HepG2 (cell line): ENCODE data around the gene TRMT5. TPM values are rescaled to one million over a fixed set of nuclear protein-coding genes. Genes with fewer than 3 reads are reported as not detected.

Experiments
- ATAC-seq: fragments of 200-7000 bp; cut with Tn5 transposase; 3 replicates; pipeline ENCODE4 v1.9.1; 2020; ENCODE audit warnings: mild to moderate bottlenecking, moderate library complexity
- BruUV-seq: library from RNA; stranded (reverse); fragments of 400-500 nt; replicated peaks from 2 replicates; lab custom pipeline; 2021; lab: Mats Ljungman, UMichigan
- CTCF ChIA-PET: fragments of 300-600 bp; formaldehyde crosslinking; extraction: SDS; loops from one replicate; lab custom pipeline; 2021; ENCODE audit warnings: low total read pairs, inconsistent platforms, low intra/inter-chr PET ratio; lab: Yijun Ruan, JAX
- POLR2A ChIA-PET: fragments of 350-600 bp; sonication (Branson Sonifier 250); formaldehyde crosslinking; loops from one replicate; lab custom pipeline; 2020; ENCODE audit warnings: antibody characterized with exemption, inconsistent platforms; lab: Yijun Ruan, JAX
- DNase-seq: peaks from one replicate; pipeline ENCODE4 v3.0.0-alpha.2; 2015; ENCODE audit warnings: low spot score
- FAIRE-seq: peaks from 3 replicates; lab custom pipeline; 2011; peaks lifted over from hg19 to GRCh38; lab: Jason Lieb, UNC
- H2AFZ ChIP-seq: one replicate; pipeline ENCODE4 v1.6.1; 2011; ENCODE audit warnings: low read length, inconsistent platforms
- H3K27ac ChIP-seq: fragments of 300-600 bp; 3 replicates; pipeline ENCODE4 v1.8.0; 2011; ENCODE audit warnings: mixed run types, mild to moderate bottlenecking, mixed read lengths, low read length, inconsistent platforms; ENCODE audit not compliant: insufficient read depth; ENCODE audit errors: extremely low read length
- H3K27me3 ChIP-seq, 2 experiments: fragments of 200-600 bp in 1 of 2; 2 replicates in 1 of 2; 3 replicates in 1 of 2; pipeline versions ENCODE4 v1.6.0 to v1.8.0; 2011; ENCODE audit warnings: low read length in 2 of 2, mild to moderate bottlenecking in 2 of 2, moderate library complexity in 2 of 2, inconsistent platforms in 1 of 2; ENCODE audit not compliant: insufficient read depth in 2 of 2, control insufficient read depth in 1 of 2
- H3K36me3 ChIP-seq, 2 experiments: fragments of 200-600 bp in 1 of 2; replicated peaks in 1 of 2; 2 replicates in 1 of 2; 3 replicates in 1 of 2; pipeline versions ENCODE4 v1.5.1 to v1.8.0; 2011; ENCODE audit warnings: low read length in 2 of 2, inconsistent platforms in 1 of 2; ENCODE audit not compliant: insufficient read depth in 2 of 2, control insufficient read depth in 1 of 2
- H3K4me1 ChIP-seq: 2 replicates; pipeline ENCODE4 v1.5.1; 2012; ENCODE audit warnings: low read length, inconsistent platforms; ENCODE audit not compliant: insufficient read depth
- H3K4me2 ChIP-seq: 2 replicates; pipeline ENCODE4 v1.6.0; 2011; ENCODE audit warnings: low read depth, low read length, inconsistent platforms
- H3K4me3 ChIP-seq, 3 experiments: fragments of 200-600 bp in 1 of 3; sonication (generic), shearing (Covaris generic) in 1 of 3; replicated peaks in 1 of 3; 2 replicates each; pipeline ENCODE4 v1.5.1; 2011 to 2016; ENCODE audit warnings: low read length in 3 of 3, inconsistent platforms in 2 of 3, low read depth in 2 of 3, mild to moderate bottlenecking in 2 of 3, control low read depth in 1 of 3, mixed read lengths in 1 of 3; ENCODE audit not compliant: insufficient read depth in 1 of 3
- H3K79me2 ChIP-seq: one replicate; pipeline ENCODE4 v1.6.1; 2011; ENCODE audit warnings: low read length, inconsistent platforms; ENCODE audit not compliant: insufficient read depth
- H3K9ac ChIP-seq: 2 replicates; pipeline ENCODE4 v1.6.0; 2011; ENCODE audit warnings: mild to moderate bottlenecking, low read depth, low read length, inconsistent platforms; ENCODE audit not compliant: insufficient read depth
- H3K9me3 ChIP-seq: 2 replicates; pipeline ENCODE4 v1.5.1; 2012; ENCODE audit warnings: mild to moderate bottlenecking, low read length
- H4K20me1 ChIP-seq: 2 replicates; pipeline ENCODE4 v1.6.0; 2011; ENCODE audit warnings: inconsistent platforms, mild to moderate bottlenecking, low read length, moderate library complexity; ENCODE audit not compliant: insufficient read depth
- ATAD3A ChIP-seq: sonication (generic); formaldehyde crosslinking; IDR thresholded peaks from 2 replicates; pipeline ENCODE4 v1.4.0; 2020; ENCODE audit warnings: missing genetic modification reagents
- FOSL2 ChIP-seq: sonication (generic); formaldehyde crosslinking; IDR thresholded peaks from 2 replicates; pipeline ENCODE4 v1.4.0; 2020; ENCODE audit warnings: missing genetic modification reagents
- FOXA1 ChIP-seq, 2 experiments: fragments of 450-650 bp in 1 of 2; sonication (generic) in 1 of 2; formaldehyde crosslinking in 1 of 2; IDR thresholded peaks; 2 replicates each; pipeline versions ENCODE4 v1.4.0 to v1.6.1; 2016 to 2020; ENCODE audit warnings: missing genetic modification reagents in 1 of 2
- FOXA3 ChIP-seq: IDR thresholded peaks from 2 replicates; pipeline ENCODE4 v1.6.1; 2016; ENCODE audit warnings: missing genetic modification reagents, missing compliant biosample characterization
- GABPA ChIP-seq, 2 experiments: IDR thresholded peaks; 2 replicates each; pipeline ENCODE4 v1.6.1; 2011 to 2016; ENCODE audit warnings: low read depth in 2 of 2, low read length in 1 of 2, missing biosample characterization in 1 of 2, missing genetic modification characterization in 1 of 2
- HES4 ChIP-seq: sonication (generic); formaldehyde crosslinking; IDR thresholded peaks from 2 replicates; pipeline ENCODE4 v1.9.0; 2021; ENCODE audit warnings: mild to moderate bottlenecking, missing genetic modification reagents, borderline replicate concordance
- IRF9 ChIP-seq: sonication (generic); formaldehyde crosslinking; IDR thresholded peaks from 2 replicates; pipeline ENCODE4 v1.8.0; 2022; ENCODE audit warnings: missing genetic modification reagents, mild to moderate bottlenecking, borderline replicate concordance
- KLF11 ChIP-seq: IDR thresholded peaks from 2 replicates; pipeline ENCODE4 v1.6.1; 2016; ENCODE audit warnings: missing compliant biosample characterization
- MATR3 ChIP-seq: sonication (generic); formaldehyde crosslinking; IDR thresholded peaks from 2 replicates; pipeline ENCODE4 v1.4.0; 2020; ENCODE audit warnings: missing genetic modification reagents
- MED8 ChIP-seq: sonication (generic); formaldehyde crosslinking; IDR thresholded peaks from 2 replicates; pipeline ENCODE4 v1.8.1; 2023; ENCODE audit warnings: mild to moderate bottlenecking, missing genetic modification reagents; ENCODE audit not compliant: insufficient replicate concordance
- MYC ChIP-seq: sonication (generic); formaldehyde crosslinking; IDR thresholded peaks from 2 replicates; pipeline ENCODE4 v1.9.0; 2021; ENCODE audit warnings: missing genetic modification reagents, borderline replicate concordance
- SNRNP70 ChIP-seq: fragments of 200-400 bp; formaldehyde crosslinking; IDR thresholded peaks from 2 replicates; pipeline ENCODE4 v1.6.1; 2017; ENCODE audit warnings: mild to moderate bottlenecking, low read depth, low read length, moderate library complexity
- ZBTB46 ChIP-seq: sonication (generic); formaldehyde crosslinking; IDR thresholded peaks from 2 replicates; pipeline ENCODE4 v1.4.0; 2020; ENCODE audit warnings: mild to moderate bottlenecking, missing genetic modification reagents, borderline replicate concordance
- ZC3H13 ChIP-seq: sonication (generic); formaldehyde crosslinking; IDR thresholded peaks from 2 replicates; pipeline ENCODE4 v1.8.1; 2023; ENCODE audit warnings: mild to moderate bottlenecking, missing genetic modification reagents, moderate library complexity
- ZFP62 ChIP-seq: sonication (generic); formaldehyde crosslinking; IDR thresholded peaks from 2 replicates; pipeline ENCODE4 v1.4.0; 2020; ENCODE audit warnings: missing genetic modification reagents
- ZNF773 ChIP-seq: sonication (generic); formaldehyde crosslinking; IDR thresholded peaks from 2 replicates; pipeline ENCODE4 v1.4.0; 2020; ENCODE audit warnings: missing genetic modification reagents, borderline replicate concordance
- WGBS: methylation state at CpG from one replicate; pipeline ENCODE4 v1.1.6; 2017; ENCODE audit warnings: low lambda C conversion rate; 5-methylcytosine and 5-hydroxymethylcytosine counted together
- in situ Hi-C: cut with HindIII; loops from 2 replicates; pipeline ENCODE4 v1.10.0; 2017; ENCODE audit warnings: low pct_unique_long_range_greater_than_20kb; ENCODE audit not compliant: extremely low pct_ligation_motif_present
- intact Hi-C: fragments of 100-400 bp; cut with micrococcal nuclease; formaldehyde crosslinking; loops from one replicate; pipeline ENCODE4 v1.10.0; 2022; ENCODE audit not compliant: unreplicated experiment
- polyA plus RNA-seq, 8 experiments: library from polyadenylated mRNA; depleted of rRNA in 3 of 8; stranded (reverse) in 7 of 8; unstranded in 1 of 8; fragments of >200 nt; fragmentation: Illumina TruSeq in 4 of 8; extraction: Trizol in 4 of 8; gene quantifications; 2 replicates each; pipeline versions ENCODE4 v1.2.1 to v1.2.3, GENCODE V29; 2011 to 2016; ENCODE audit warnings: low read depth in 4 of 8, missing spikeins in 1 of 8, mixed read lengths in 1 of 8; ENCODE audit not compliant: insufficient read depth in 1 of 8
- total RNA-seq, 5 experiments: library from RNA; depleted of rRNA; stranded (reverse); fragments of >200 nt; fragmentation: Illumina TruSeq; extraction: Trizol; gene quantifications; 2 replicates each; pipeline ENCODE4 v1.2.3, GENCODE V29; 2016; ENCODE audit warnings: low read depth in 1 of 5
- TF ChIP-seq, protein P1 (sequence below): sonication (generic); formaldehyde crosslinking; conservative IDR thresholded peaks from 2 replicates; pipeline ENCODE4 v1.5.0; 2020; ENCODE audit warnings: missing genetic modification reagents

TRMT5 gene
- total and polyA plus RNA-seq, 2 of the 13 experiments (the other 11 are each of a cell fraction or from before 2014, with no cell fraction given) = 3.6 to 16.0 TPM

DNA sequence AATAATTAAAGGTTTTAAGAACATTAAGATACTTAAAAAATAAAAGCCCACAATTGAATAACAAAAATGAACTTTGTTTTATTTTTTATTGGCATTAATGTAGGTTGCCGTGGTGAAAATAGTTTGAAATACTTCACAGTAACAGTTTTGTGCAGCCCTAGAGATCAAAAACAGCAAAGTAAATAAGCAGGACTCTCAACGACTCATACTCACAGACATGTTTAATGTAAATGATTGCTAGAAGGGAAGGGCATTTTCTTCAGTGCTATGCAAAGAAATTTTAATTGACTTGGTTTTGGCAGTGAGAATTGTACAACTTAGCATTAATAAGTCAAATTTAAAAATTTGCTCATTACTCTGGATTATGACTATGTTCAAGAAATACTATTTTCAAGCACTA lies 16.0 kb downstream of the TRMT5 start:
- Histone ChIP-seq H3K9me3 (no peaks in the 10 kb centered on the region), H2AFZ (no peak overlapping the region), H3K36me3 (no peaks in the 10 kb centered on the region), H3K27me3 (no peaks in the 10 kb centered on the region), H3K4me3 (no peak overlapping the region), H3K27ac (no peak overlapping the region), H3K79me2 (no peaks in the 10 kb centered on the region), H3K4me2 (no peak overlapping the region), H3K9ac (no peak overlapping the region), H4K20me1 (no peaks in the 10 kb centered on the region), H3K4me1 (peaks cover 21% of the 10 kb centered on the region)
- WGBS = 33% methylated on average over 2 of the region's 2 CpGs
- ChIA-PET POLR2A (no interaction called here), CTCF (no interaction called here)
- intact Hi-C loops = no loop called here
- no peak for TF ChIP-seq ZBTB46 (CRISPR knock-in tag)
- no peak for TF ChIP-seq FOXA1 (IDR thresholded peaks at IDR 0.05)
- TF ChIP-seq FOXA1 (CRISPR knock-in tag; IDR thresholded peaks at IDR 0.05) = 0 out of 2 replicates have a peak, but pooled peaks have one; percentile 25
- TF ChIP-seq SNRNP70 = no peak
- no peak for TF ChIP-seq ZNF773 (CRISPR knock-in tag)
- no peak for TF ChIP-seq FOSL2 (CRISPR knock-in tag)
- no peak for TF ChIP-seq KLF11 (CRISPR knock-in tag)
- TF ChIP-seq ZFP62 (CRISPR knock-in tag) = no peak
- no peak for TF ChIP-seq IRF9 (CRISPR knock-in tag)
- TF ChIP-seq MATR3 (CRISPR knock-in tag) = no peak
- no peak for TF ChIP-seq ZC3H13 (CRISPR knock-in tag)
- TF ChIP-seq HES4 (CRISPR knock-in tag) = no peak
- TF ChIP-seq, protein P1, sequence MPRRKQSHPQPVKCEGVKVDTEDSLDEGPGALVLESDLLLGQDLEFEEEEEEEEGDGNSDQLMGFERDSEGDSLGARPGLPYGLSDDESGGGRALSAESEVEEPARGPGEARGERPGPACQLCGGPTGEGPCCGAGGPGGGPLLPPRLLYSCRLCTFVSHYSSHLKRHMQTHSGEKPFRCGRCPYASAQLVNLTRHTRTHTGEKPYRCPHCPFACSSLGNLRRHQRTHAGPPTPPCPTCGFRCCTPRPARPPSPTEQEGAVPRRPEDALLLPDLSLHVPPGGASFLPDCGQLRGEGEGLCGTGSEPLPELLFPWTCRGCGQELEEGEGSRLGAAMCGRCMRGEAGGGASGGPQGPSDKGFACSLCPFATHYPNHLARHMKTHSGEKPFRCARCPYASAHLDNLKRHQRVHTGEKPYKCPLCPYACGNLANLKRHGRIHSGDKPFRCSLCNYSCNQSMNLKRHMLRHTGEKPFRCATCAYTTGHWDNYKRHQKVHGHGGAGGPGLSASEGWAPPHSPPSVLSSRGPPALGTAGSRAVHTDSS (CRISPR knock-in tag) = no peak
- TF ChIP-seq MYC (CRISPR knock-in tag) = no peak
- no peak for TF ChIP-seq MED8
- peak; percentile 66 for TF ChIP-seq FOXA3 (CRISPR knock-in tag)
- TF ChIP-seq ATAD3A = no peak
- no peak for TF ChIP-seq GABPA (IDR thresholded peaks at IDR 0.05; ENCODE audit: low read depth, low read length)
- no peak for TF ChIP-seq GABPA (CRISPR knock-in tag; IDR thresholded peaks at IDR 0.05; ENCODE audit: low read depth)
- no TSS peak for BruUV-seq
- DNase-seq (peak; percentile 18), ATAC-seq (peak; percentile 41; the same call in 1 of the 3 replicates), FAIRE-seq (peak; percentile 8)
- in situ Hi-C loops = no loop called here
